Stimulated activated CD4-positive, alpha-beta T cell treated with anti-CD3 and anti-CD28 coated beads, Interleukin-12 subunit alpha, Interleukin-12 subunit beta, amount 100 ng/mL, for 24 hours (primary cell): ENCODE data around the gene FGF23.

Experiments used
- DNase-seq, 2 experiments: peaks; one replicate each; pipeline ENCODE4 v3.0.0-alpha.2; 2020; ENCODE audit warnings: low read depth in 2 of 2

Gene FGF23

GRCh38 chr12:4383304-4383865 is 3.9 kb upstream of the FGF23 start:
- DNase-seq = no peak

- no peak for DNase-seq
Observed at GRCh38 chr12:4380332-4380731, 820 bp upstream of the FGF23 start.

- no peak for DNase-seq
Observed at GRCh38 chr12:4378772-4379171, 740 bp downstream of the FGF23 start.

GRCh38 chr12:4375449-4375848 is 4.1 kb downstream of the FGF23 start:
- no peak for DNase-seq

- no peak for DNase-seq
Observed at GRCh38 chr12:4372653-4373052, 6.9 kb downstream of the FGF23 start.

GRCh38 chr12:4370265-4370664 is 9.2 kb downstream of the FGF23 start:
- no peak for DNase-seq

GRCh38 chr12:4369548-4369947 is 10.0 kb downstream of the FGF23 start:
- DNase-seq = no peak

- no peak for DNase-seq
Observed at GRCh38 chr12:4366090-4366489, 13.4 kb downstream of the FGF23 start.

- DNase-seq = peak in 1 of 2 experiments; percentile 61
Observed at GRCh38 chr12:4356041-4356327, 23.5 kb downstream of the FGF23 start.

- DNase-seq = no peak
Observed at GRCh38 chr12:4355156-4356040, 24.1 kb downstream of the FGF23 start.

- DNase-seq = no peak
Observed at GRCh38 chr12:4353785-4354208, 25.7 kb downstream of the FGF23 start.

- DNase-seq = no peak
Observed at GRCh38 chr12:4346931-4347330, 32.6 kb downstream of the FGF23 start.

GRCh38 chr12:4331842-4332241 is 47.7 kb downstream of the FGF23 start:
- no peak for DNase-seq

GRCh38 chr12:4331221-4331620 is 48.3 kb downstream of the FGF23 start:
- no peak for DNase-seq

- no peak for DNase-seq
Observed at GRCh38 chr12:4330203-4330602, 49.3 kb downstream of the FGF23 start.

GRCh38 chr12:4327293-4327692 is 52.2 kb downstream of the FGF23 start:
- no peak for DNase-seq

GRCh38 chr12:4325966-4326365 is 53.5 kb downstream of the FGF23 start:
- no peak for DNase-seq

GRCh38 chr12:4324366-4324765 is 55.1 kb downstream of the FGF23 start:
- DNase-seq = no peak

GRCh38 chr12:4323396-4323795 is 56.1 kb downstream of the FGF23 start:
- DNase-seq = no peak

GRCh38 chr12:4322726-4323125 is 56.8 kb downstream of the FGF23 start:
- DNase-seq = no peak

- peak; percentile 82 to 87 for DNase-seq
Observed at GRCh38 chr12:4320853-4321701, 58.4 kb downstream of the FGF23 start, which contains the start of gene TIGAR. TSS of gene TIGAR (plus strand) at chr12:4321213. CDS start at chr12:4321272, 59 bp downstream.

- no peak for DNase-seq
Observed at GRCh38 chr12:4320497-4320852, 59.0 kb downstream of the FGF23 start.
